SIG-M5 treated with dmso at 0.1 percent for 504 hours (cell line): ENCODE results near the gene APOBEC3F.
"Not testable (repeated sequence)": the region's sequence is repeated elsewhere in the genome, so short reads cannot be mapped to it uniquely, and the experiment has no call there.

Experiments used
- DNase-seq: peaks from one replicate; lab custom pipeline; 2025; ENCODE audit not compliant: unreplicated experiment; lab: John Stamatoyannopoulos, UW

The APOBEC3F gene

DNA sequence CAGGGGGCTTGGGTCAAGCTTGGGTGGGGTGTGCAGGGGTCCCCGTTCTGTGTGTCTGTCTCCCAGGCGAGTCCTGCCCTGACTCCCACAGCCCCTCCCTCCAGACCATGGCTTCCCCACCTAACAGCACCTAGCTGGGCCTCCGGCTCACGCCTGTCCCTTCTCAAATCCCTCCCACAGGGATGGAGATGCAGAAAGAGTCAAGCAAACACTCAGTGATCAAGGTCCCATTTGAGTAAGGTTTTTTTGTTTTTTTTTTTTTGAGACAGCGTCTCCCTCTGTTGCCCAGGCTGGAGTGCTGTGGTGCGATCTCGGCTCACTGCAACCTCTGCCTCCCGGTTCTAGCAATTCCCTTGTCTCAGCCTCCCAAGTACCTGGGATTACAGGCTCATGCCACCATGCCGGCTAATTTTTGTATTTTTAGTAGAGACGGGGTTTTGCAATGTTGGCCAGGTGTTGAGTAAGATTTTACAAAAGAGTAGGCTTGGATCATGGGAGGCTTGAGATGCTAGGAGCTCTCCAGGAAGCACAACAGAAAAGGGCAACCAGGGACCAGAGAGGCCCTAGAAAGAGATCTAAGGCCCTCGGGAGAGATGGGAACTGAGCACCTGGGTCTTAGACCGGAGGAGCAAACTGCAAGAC is 14.0 kb upstream of the APOBEC3F start:
- no peak for DNase-seq

DNA sequence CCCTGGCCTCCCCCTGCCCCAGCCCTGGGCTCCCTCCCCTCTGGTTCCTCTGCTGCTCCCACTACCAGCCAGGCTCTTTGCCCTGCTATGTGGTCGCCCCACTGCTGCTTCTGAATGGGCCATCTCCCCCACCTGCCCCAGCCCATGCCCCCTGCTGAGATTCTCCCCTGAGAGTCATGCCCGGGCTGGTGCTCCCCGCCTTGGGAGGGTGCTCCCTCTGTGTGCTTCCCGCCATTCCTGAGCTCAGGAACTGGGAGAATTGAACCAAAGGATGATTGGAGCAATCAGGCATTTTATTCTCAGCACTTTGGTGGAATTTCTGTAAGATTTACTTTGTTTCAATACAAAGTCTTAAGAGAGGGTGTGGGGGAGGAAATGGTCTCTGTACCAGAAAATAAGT is 12.9 kb upstream of the APOBEC3F start:
- DNase-seq, result no peak

DNA sequence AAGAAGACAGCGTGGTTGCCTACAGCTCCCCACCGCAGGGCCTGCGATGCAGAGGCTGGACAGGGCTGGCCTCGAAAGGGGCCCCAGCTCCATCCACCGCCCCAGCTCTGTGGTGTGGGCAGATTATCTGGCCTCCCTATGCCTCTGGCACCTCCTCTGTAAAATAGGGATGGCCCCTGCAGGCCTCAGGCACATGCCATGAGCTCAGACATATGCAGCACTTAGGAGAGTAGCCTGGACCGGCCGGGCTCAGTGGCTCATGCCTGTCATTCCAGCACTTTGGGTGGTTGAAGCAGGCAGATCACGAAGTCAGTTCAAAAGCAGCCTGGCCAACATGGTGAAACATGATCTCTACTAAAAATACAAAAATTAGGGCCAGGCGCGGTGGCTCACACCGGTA is 12.4 kb upstream of the APOBEC3F start:
- DNase-seq, result no peak

DNA sequence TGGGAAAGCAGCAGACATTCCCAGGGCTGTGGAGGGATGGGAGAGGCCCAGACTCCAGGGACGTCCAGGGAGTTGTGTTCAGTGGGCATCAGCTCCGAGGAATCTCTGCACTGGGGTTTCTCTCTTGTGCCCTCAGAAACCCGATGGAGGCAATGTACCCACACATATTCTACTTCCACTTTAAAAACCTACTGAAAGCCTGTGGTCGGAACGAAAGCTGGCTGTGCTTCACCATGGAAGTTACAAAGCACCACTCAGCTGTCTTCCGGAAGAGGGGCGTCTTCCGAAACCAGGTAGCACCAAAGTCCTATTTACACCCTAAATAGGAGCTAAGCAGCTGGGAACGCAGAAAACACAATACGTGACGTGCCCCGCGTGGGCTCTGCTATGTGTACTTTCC is 11.4 kb upstream of the APOBEC3F start:
- no peak for DNase-seq

DNA sequence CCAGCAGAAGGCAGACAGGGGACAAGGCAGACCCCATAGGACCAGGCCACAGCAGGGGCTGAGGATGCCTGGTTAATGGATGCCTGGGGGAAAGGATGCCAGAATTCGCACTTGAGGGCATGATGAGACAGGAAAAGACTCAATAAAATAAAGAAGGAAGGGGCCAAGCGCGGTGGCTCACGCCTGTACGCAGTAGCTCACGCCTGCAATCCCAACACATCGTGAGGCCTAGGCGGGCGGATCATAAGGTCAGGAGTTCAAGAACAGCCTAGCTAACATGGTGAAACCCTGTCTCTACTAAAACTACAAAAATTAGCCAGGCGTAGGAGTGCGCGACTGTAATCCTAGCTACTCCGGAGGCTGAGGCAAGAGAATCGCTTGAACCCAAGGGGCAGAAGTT is 10.0 kb upstream of the APOBEC3F start:
- DNase-seq, result no peak

DNA sequence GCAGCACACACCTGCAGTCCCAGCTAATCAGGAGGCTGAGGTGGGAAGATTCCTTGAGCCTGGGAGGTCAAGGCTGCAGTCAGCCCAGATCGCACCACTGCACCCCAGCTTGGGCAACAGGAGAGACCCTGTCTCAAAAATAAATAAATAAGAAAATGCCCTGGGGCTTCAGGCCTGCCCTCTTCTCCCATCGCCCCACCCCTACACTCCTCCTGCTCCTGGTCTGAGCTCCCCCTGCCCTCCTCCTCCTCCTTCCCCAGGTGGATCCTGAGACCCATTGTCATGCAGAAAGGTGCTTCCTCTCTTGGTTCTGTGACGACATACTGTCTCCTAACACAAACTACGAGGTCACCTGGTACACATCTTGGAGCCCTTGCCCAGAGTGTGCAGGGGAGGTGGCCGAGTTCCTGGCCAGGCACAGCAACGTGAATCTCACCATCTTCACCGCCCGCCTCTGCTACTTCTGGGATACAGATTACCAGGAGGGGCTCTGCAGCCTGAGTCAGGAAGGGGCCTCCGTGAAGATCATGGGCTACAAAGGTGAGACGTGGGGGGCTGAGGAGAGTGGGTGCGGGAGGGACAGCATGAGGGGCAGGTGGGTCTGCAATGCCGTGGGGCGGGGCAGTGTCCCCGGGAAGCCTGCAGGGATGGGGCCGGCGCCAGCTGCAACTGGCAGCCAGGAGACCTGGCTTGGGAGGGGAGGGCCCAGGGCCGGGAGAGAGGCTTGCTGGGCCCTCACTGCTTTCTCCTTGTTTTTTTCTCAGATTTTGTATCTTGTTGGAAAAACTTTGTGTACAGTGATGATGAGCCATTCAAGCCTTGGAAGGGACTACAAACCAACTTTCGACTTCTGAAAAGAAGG is 9.0 kb upstream of the APOBEC3F start:
- DNase-seq, result not testable (repeated sequence)

DNA sequence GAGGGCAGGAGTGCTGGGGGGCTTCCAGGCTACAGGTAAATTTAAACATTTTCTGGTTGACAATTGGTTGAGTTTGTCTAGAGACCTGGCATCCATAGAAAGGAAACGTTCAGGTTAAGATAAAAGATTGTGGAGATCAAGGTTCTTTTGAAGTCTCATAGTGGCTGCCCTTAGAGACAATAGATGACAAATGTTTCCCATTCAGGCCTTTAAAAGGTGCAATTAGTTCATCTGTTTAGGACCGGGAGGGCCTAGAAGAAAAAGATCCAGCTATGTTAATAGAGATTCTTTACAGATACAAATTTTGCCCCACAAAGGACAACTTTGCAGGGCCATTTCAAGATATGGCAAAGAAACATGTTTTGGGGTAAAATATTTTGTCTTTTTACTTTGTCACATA is 3.6 kb upstream of the APOBEC3F start:
- not testable (repeated sequence) for DNase-seq

DNA sequence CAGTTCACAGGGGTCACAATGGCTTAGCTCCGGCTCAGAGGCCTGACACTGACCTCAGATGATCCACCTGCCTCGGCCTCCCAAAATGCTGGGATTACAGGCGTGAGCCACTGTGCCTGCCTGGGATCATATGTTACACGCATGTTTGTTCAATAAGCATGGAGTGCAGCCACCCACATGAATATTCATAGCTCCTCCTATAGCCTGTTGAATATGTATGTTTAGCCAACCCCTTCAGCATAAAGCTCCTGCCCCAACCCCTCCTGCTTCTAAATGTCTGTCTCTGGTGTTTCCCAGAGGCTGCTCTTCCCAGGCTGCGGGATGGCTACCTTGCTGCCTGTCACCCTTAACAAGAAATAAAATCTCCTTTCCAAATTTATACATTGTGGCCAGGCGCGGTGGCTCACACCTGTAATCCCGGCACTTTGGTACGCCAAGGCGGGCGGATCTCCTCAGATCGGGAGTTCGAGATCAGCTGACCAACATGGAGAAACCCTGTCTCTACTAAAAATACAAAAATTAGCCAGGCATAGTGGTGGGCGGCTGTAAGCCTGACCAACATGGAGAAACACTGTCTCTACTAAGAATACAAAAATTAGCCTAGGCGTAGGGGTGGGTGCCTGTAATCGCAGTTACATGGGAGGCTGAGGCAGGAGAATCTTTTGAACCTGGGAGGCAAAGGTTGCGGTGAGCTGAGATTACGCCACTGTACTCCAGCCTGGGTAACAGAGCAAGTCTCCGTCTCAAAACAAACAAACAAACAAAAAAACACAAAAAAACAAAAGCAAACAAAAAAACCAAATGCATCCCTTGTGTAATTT is 1.1 kb upstream of the APOBEC3F start:
- DNase-seq, result no peak

DNA sequence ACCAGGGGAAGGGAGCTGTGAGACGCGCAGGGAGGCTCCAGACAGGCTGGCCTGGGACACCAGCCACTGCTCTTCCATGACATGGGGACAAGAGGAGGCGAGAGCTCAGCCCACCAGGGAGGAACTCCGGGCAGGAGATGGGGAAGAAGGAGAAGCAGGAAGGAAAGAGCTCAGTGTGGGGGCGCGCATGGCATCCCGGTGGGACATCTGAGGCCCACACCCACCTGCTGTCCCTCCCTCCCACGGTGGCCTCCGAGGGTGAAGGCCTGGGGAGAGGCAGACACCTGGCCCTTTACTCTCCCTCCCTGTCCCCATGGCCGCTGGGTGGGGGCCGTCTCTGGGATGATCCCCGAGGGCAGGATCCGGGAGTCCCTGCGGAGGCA is 518 bp upstream of the APOBEC3F start:
- DNase-seq, result not testable (repeated sequence)

DNA sequence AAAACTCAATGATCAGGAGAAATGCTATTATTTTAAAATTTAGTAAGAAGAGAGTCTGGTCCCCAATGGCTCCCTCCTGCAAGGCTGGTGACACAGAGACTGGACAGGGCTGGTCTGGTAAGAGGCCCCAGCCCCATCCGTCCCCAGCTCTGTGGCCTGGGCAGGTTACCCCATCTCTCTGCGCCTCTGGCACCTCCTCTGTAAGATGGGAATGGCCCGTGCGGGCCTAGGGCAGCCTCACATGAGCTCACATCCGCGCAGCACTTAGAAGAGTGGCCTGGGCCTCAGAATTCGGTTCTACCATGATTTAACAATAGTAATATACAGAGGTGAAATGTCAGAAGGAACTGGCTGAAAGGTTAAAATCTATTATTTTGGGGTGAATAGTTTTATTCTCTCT is 1.2 kb downstream of the APOBEC3F start:
- DNase-seq, result no peak

DNA sequence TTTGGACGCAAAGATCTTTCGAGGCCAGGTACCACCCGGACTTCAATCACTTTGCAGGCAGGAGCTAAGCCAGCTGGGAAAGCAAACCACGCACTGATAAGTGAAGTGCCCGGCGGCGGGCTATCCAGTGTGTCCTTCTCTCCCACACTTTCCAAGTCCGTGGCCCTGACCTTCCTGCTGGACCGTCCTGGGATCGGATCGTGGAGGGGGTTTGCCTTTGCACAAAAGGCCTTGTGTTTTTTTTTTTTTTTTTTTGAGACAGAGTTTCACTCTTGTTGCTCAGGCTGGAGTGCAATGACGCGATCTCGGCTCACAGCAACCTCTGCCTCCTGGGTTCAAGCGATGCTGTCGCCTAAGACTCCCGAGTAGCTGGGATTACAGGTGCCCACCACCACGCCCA is 2.4 kb downstream of the APOBEC3F start:
- not testable (repeated sequence) for DNase-seq

DNA sequence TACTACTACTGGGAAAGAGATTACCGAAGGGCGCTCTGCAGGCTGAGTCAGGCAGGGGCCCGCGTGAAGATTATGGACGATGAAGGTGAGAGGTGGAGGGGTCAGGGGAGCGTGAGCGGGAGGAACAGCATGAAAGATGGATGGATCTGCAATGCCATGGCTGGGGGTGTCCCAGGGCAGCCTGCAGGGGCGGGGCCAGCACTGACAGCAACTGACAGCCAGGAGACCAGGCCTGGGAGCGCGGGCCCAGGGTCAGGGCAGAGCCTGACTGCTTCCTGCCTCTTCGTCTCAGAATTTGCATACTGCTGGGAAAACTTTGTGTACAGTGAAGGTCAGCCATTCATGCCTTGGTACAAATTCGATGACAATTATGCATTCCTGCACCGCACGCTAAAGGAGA is 4.5 kb downstream of the APOBEC3F start:
- DNase-seq, result not testable (repeated sequence)

DNA sequence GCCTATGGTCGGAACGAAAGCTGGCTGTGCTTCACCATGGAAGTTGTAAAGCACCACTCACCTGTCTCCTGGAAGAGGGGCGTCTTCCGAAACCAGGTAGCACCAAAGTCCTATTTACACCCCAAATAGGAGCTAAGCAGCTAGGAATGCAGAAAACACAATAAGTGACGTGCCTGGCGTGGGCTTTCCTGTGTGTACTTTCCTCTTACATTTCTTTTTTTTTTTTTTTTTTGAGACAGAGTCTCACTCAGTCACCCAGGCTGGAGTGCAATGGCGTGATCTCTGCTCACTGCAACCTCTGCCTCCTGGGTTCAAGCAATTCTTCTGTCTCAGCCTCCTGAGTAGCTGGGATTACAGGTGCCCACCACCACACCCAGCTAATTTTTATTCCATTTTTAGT is 8.8 kb downstream of the APOBEC3F start:
- DNase-seq, result not testable (repeated sequence)

DNA sequence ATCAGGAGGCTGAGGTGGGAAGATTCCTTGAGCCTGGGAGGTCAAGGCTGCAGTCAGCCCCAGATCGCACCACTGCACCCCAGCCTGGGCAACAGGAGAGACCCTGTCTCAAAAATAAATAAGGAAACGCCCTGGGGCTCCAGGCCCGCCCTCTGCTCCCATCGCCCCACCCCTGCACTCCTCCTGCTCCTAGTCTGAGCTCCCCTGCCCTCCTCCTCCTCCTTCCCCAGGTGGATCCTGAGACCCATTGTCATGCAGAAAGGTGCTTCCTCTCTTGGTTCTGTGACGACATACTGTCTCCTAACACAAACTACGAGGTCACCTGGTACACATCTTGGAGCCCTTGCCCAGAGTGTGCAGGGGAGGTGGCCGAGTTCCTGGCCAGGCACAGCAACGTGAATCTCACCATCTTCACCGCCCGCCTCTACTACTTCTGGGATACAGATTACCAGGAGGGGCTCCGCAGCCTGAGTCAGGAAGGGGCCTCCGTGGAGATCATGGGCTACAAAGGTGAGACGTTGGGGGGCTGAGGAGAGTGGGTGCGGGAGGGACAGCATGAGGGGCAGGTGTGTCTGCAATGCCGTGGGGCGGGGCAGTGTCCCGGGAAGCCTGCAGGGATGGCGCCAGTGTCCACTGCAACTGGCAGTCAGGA is 11.3 kb downstream of the APOBEC3F start:
- DNase-seq, result not testable (repeated sequence)

DNA sequence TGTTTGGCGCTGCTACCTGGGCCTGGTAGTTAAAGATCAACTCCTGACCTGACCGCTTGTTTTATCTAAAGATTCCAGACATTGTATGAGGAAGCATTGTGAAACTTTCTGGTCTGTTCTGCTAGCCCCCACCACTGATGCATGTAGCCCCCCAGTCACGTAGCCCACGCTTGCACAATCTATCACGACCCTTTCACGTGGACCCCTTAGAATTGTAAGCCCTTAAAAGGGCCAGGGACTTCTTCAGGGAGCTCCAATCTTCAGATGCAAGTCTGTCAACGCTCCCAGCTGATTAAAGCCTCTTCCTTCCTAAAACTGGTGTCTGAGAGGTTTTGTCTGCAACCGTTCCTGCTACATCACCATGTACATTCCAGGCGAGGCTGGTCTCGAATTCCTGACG is 15.0 kb downstream of the APOBEC3F start:
- DNase-seq, result no peak

DNA sequence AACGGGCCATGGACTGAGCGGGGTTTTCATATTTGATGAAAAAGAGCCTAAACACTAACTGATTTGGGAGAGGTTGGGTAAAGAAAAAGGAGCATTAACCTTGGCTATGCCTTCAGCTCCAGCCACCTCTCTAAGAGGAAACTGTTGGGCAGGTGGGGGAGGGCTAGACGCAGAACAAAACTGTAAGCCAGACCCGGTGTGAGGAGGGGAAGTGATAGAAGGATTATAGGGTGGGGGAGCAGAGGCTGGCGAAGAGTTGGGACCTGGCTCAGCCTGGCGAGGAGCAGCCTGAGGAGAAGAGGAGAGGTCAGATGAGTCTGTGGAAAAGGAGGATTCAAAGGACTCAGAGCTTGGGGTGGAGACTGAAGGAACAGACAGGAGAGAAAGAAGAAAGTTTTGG is 20.6 kb downstream of the APOBEC3F start:
- not testable (repeated sequence) for DNase-seq

DNA sequence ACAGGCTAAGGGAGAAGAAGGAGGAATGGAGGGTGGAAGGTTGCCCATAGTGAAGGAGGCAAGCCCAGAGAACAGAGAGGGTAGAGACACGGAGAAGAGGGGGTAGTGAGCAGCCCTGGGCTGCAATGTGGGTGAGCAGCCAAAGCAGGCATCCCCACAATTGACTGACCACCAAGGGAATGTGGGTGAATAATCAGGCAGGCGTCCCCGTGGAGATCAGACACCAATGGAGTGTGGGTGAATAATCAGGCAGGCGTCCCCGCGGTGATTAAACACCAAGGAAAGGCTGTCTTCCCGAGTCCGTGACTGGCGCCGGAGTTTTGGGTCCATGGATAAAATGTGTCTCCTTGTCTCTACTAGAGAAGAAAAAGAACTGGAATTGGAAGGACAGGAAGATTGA is 21.3 kb downstream of the APOBEC3F start:
- DNase-seq, result not testable (repeated sequence)

DNA sequence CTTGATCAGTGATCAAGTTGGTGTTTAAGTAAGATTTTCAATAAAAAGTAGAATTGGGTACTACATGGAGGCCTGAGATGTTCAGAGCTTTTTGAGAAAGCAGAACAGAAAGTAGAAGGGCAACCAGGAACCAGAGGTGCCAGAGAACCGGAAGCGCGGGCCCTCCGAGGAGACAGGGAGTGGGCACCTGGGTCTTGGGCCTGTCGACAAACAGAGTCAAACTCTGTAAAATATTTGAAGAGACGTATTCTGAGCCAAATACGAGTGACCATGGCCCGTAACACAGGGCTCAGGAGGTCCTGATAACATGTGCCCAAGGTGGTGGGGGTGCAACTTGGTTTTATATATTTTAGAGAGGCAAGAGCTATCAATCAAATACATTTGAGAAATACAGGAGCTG is 23.2 kb downstream of the APOBEC3F start:
- DNase-seq, result not testable (repeated sequence)

DNA sequence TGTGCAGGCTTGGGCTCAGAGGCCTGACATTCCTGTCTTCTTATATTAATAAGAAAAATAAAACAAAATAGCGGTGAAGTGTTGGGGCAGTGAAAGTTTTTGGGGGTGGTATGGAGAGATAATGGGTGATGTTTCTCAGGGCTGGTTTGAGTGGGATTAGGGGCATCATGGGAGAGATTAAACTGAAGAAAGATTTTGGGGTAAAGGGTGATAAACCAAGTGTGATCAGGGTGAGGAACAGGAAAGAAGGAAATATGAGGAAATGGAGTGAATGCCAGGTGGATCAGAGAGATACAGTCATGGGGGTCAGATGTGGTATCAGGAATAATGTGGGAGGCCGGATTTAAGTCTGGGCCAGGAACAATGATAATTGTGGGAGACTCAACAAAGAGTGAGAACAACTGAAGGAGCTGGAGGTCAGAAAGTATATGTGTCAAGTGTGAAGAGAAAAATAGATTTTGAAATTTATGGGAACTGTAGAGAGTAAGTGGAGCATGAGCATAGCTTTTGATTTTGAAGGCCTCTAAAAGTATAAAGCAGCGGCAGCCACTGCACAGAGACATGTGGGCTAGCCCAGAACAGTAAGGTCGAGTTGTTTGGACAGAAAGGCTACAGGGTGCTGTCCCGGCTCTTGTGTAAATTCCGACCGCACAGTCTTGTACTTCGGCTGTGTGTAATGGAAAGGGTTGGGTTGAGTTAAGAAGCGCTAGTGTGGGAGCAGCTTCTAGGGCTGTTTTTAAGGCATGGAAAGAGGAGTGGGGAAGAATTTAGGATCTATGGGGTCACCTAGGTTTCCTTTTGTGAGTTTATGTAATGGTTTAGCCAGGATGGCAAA is 26.0 kb downstream of the APOBEC3F start:
- DNase-seq, result not testable (repeated sequence)

DNA sequence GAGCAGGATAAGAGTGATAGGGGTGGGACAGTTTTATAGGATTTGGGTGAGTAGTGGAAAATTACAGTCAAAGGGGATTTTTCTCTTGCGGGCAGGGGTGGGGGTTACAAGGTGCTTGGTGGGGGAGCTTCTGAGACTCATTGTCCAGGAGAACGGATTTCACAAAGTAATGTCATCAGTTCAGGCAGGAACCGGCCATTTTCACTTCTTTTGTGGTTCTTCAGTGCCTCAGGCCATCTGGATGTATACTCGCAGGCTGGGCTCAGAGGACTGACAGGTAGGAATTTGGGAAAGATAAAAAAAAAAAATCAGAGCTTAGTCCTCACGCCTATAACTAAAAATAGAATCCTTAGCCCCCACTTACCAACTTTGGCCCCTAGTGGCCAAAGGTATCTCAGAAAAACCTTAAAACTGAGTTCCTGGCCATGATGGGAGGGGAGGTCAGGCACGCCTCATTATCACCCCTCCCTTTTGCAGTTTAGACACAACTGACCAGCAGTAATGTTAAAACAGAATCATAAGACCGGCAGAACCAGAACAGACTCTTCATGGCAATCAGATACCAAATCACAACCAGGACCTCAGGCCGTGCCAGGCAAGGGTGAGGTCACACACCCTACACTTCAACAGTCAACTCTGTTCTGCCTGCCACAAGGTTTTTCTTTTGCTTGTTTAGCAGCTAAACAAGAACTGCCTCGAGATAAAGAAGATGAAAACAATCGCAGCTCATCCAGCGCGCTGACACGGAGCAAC is 27.5 kb downstream of the APOBEC3F start:
- no peak for DNase-seq
